Hepatocyte (in vitro differentiated cells): ENCODE results near the gene IL5.
"Not testable (repeated sequence)": the region's sequence is repeated elsewhere in the genome, so short reads cannot be mapped to it uniquely, and the experiment has no call there.

ENCODE experiments used
- CTCF ChIP-seq: fragments of 200-600 bp; sonication (generic); IDR thresholded peaks from 2 replicates; pipeline ENCODE4 v1.5.1; 2016; ENCODE audit warnings: antibody characterized with exemption, mild to moderate bottlenecking; ENCODE audit not compliant: poor library complexity
- EZH2 ChIP-seq: fragments of 200-600 bp; sonication (generic); IDR thresholded peaks from 2 replicates; pipeline ENCODE4 v1.6.1; 2016; ENCODE audit warnings: antibody characterized with exemption, mild to moderate bottlenecking, borderline replicate concordance
- EZH2phosphoT487 ChIP-seq: fragments of 200-600 bp; sonication (generic); IDR thresholded peaks from one replicate; pipeline ENCODE4 v1.6.1; 2018; ENCODE audit warnings: antibody characterized with exemption, mild to moderate bottlenecking, low read depth, moderate library complexity; ENCODE audit not compliant: unreplicated experiment, severe bottlenecking

GRCh38 chr5:132513618-132514336 is 29.5 kb downstream of the IL5 start:
- TF ChIP-seq CTCF, EZH2, EZH2phosphoT487: not testable (repeated sequence)
